Liver (tissue), 9 donors: ENCODE data around the gene PAK1. TPM values are rescaled to one million over a fixed set of nuclear protein-coding genes. Genes with fewer than 3 reads are reported as not detected.

Source experiments
- DNase-seq: peaks from one replicate; pipeline ENCODE4 v3.0.0-alpha.2; 2017; ENCODE audit warnings: low spot score
- H3K27ac ChIP-seq, 2 donors: one replicate each; pipeline ENCODE4 v1.7.0; 2013; ENCODE audit warnings: inconsistent platforms in 2 of 2, low read length in 2 of 2, control low read depth in 1 of 2, low read depth in 1 of 2, mild to moderate bottlenecking in 1 of 2
- H3K27me3 ChIP-seq, 4 donors: one replicate each; pipeline versions ENCODE4 v1.6.1 to v1.7.0; 2013; ENCODE audit warnings: low read length in 3 of 4, inconsistent platforms in 1 of 4, mild to moderate bottlenecking in 1 of 4, moderate library complexity in 1 of 4; ENCODE audit not compliant: control insufficient read depth in 4 of 4, insufficient read depth in 4 of 4
- H3K36me3 ChIP-seq, 4 donors: one replicate each; pipeline versions ENCODE4 v1.6.1 to v1.7.0; 2013; ENCODE audit warnings: low read length in 3 of 4, mild to moderate bottlenecking in 3 of 4, low read depth in 1 of 4, moderate library complexity in 1 of 4; ENCODE audit not compliant: control insufficient read depth in 4 of 4, insufficient read depth in 3 of 4
- H3K4me1 ChIP-seq, 4 donors: one replicate each; pipeline versions ENCODE4 v1.6.1 to v1.7.0; 2013; ENCODE audit warnings: low read length in 3 of 4, mild to moderate bottlenecking in 3 of 4, moderate library complexity in 1 of 4; ENCODE audit not compliant: control insufficient read depth in 4 of 4, insufficient read depth in 4 of 4
- H3K4me3 ChIP-seq, 3 donors: one replicate each; pipeline versions ENCODE4 v1.6.1 to v1.7.0; 2013; ENCODE audit warnings: low read length in 3 of 3, control low read depth in 1 of 3, low read depth in 1 of 3, mild to moderate bottlenecking in 1 of 3
- H3K9ac ChIP-seq, 2 donors: one replicate each; pipeline ENCODE4 v1.7.0; 2013; ENCODE audit warnings: low read length in 2 of 2, mild to moderate bottlenecking in 2 of 2, moderate library complexity in 2 of 2, control low read depth in 1 of 2, low read depth in 1 of 2
- H3K9me3 ChIP-seq, 4 donors: one replicate each; pipeline versions ENCODE4 v1.6.1 to v1.7.0; 2013; ENCODE audit warnings: low read length in 3 of 4; ENCODE audit not compliant: control insufficient read depth in 4 of 4
- ATF3 ChIP-seq: IDR thresholded peaks from 2 replicates; pipeline ENCODE4 v1.6.1; 2016; ENCODE audit warnings: antibody characterized with exemption
- EGR1 ChIP-seq, 2 donors: IDR thresholded peaks; 2 replicates each; pipeline ENCODE4 v1.6.1; 2016 to 2018; ENCODE audit warnings: antibody characterized with exemption in 2 of 2, low read depth in 2 of 2
- FOXA1 ChIP-seq: IDR thresholded peaks from 2 replicates; pipeline ENCODE4 v1.6.1; 2016; ENCODE audit warnings: antibody characterized with exemption
- GABPA ChIP-seq, 2 donors: IDR thresholded peaks in 1 of 2; conservative IDR thresholded peaks in 1 of 2; 2 replicates each; pipeline ENCODE4 v1.6.1; 2016; ENCODE audit warnings: antibody characterized with exemption in 2 of 2, mild to moderate bottlenecking in 1 of 2, moderate library complexity in 1 of 2
- HNF4A ChIP-seq, 2 donors: conservative IDR thresholded peaks; 2 replicates each; pipeline ENCODE4 v1.6.1; 2016; ENCODE audit warnings: antibody characterized with exemption in 2 of 2, mild to moderate bottlenecking in 2 of 2
- HNF4G ChIP-seq: IDR thresholded peaks from 2 replicates; pipeline ENCODE4 v1.6.1; 2016; ENCODE audit warnings: antibody characterized with exemption
- JUND ChIP-seq, 2 donors: IDR thresholded peaks; 2 replicates each; pipeline ENCODE4 v1.6.1; 2016; ENCODE audit warnings: antibody characterized with exemption in 2 of 2
- MAX ChIP-seq: IDR thresholded peaks from 2 replicates; pipeline ENCODE4 v1.6.1; 2016; ENCODE audit warnings: antibody characterized with exemption
- NR2F2 ChIP-seq: IDR thresholded peaks from 2 replicates; pipeline ENCODE4 v1.6.1; 2016; ENCODE audit warnings: antibody characterized with exemption
- RAD21 ChIP-seq, 2 donors: IDR thresholded peaks; 2 replicates each; pipeline ENCODE4 v1.6.1; 2016; ENCODE audit warnings: antibody characterized with exemption in 2 of 2, mild to moderate bottlenecking in 2 of 2
- REST ChIP-seq: IDR thresholded peaks from 2 replicates; pipeline ENCODE4 v1.6.1; 2016; ENCODE audit warnings: antibody characterized with exemption, mild to moderate bottlenecking
- RXRA ChIP-seq, 2 donors: IDR thresholded peaks; 2 replicates each; pipeline ENCODE4 v1.6.1; 2017 to 2018; ENCODE audit warnings: antibody characterized with exemption in 2 of 2, mild to moderate bottlenecking in 1 of 2
- SP1 ChIP-seq: IDR thresholded peaks from 2 replicates; pipeline ENCODE4 v1.6.1; 2018; ENCODE audit warnings: antibody characterized with exemption, mild to moderate bottlenecking
- TAF1 ChIP-seq: conservative IDR thresholded peaks from 2 replicates; pipeline ENCODE4 v1.6.1; 2016; ENCODE audit warnings: antibody characterized with exemption, mild to moderate bottlenecking
- YY1 ChIP-seq: IDR thresholded peaks from 2 replicates; pipeline ENCODE4 v1.6.1; 2016; ENCODE audit warnings: antibody characterized with exemption, mild to moderate bottlenecking
- ZBTB33 ChIP-seq: IDR thresholded peaks from 2 replicates; pipeline ENCODE4 v1.6.1; 2016; ENCODE audit warnings: antibody characterized with exemption
- WGBS: extraction: QIAGEN DNeasy Blood & Tissue Kit; methylation state at CpG from one replicate; pipeline ENCODE4 v1.1.7; 2013; 5-methylcytosine and 5-hydroxymethylcytosine counted together
- polyA plus RNA-seq, 2 donors: library from polyadenylated mRNA; stranded (reverse) in 1 of 2; unstranded in 1 of 2; fragments of 200-250 nt in 1 of 2; fragments of >200 nt in 1 of 2; fragmentation: Nextera tagmentation in 1 of 2; extraction: Ambion mirVana in 1 of 2; gene quantifications; one replicate each; pipeline versions ENCODE4 v1.2.1 to v1.2.3, GENCODE V29; 2013 to 2015
- total RNA-seq, 2 donors: library from RNA; depleted of rRNA; stranded (reverse); fragments of >200 nt; gene quantifications; one replicate each; pipeline ENCODE4 v1.2.3, GENCODE V29; 2014
- TF ChIP-seq, protein P1 (sequence below): fragments of 150-350 bp; IDR thresholded peaks from 2 replicates; pipeline ENCODE4 v1.5.1; 2017; ENCODE audit warnings: improper control_type of control experiment, low read depth, low read length; ENCODE audit not compliant: missing input control
- donor health status: healthy.
- donor health status: healthy.
- donor health status: healthy.
- donor health status: healthy.
- donor health status: healthy.

The PAK1 gene
- total and polyA plus RNA-seq, 4 donors, result 3.6 to 24.9 (median 7.4) TPM

GRCh38 chr11:77515483-77515882 is 41.6 kb upstream of the PAK1 start:
- no peaks in the 10 kb centered on the region for H3K4me1 ChIP-seq
- H3K27ac ChIP-seq, result no peak overlapping the region
- no peaks in the 10 kb centered on the region for H3K36me3 ChIP-seq
- TF ChIP-seq RAD21 (IDR thresholded peaks at IDR 0.05) (no peak), ZBTB33 (no peak), REST (no peak), TAF1 (no peak), FOXA1 (no peak), RXRA (IDR thresholded peaks at IDR 0.05) (no peak), ATF3 (no peak), MAX (no peak)
- TF ChIP-seq, protein P1, sequence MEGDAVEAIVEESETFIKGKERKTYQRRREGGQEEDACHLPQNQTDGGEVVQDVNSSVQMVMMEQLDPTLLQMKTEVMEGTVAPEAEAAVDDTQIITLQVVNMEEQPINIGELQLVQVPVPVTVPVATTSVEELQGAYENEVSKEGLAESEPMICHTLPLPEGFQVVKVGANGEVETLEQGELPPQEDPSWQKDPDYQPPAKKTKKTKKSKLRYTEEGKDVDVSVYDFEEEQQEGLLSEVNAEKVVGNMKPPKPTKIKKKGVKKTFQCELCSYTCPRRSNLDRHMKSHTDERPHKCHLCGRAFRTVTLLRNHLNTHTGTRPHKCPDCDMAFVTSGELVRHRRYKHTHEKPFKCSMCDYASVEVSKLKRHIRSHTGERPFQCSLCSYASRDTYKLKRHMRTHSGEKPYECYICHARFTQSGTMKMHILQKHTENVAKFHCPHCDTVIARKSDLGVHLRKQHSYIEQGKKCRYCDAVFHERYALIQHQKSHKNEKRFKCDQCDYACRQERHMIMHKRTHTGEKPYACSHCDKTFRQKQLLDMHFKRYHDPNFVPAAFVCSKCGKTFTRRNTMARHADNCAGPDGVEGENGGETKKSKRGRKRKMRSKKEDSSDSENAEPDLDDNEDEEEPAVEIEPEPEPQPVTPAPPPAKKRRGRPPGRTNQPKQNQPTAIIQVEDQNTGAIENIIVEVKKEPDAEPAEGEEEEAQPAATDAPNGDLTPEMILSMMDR, result no peak
- H3K4me3 ChIP-seq, result no peak overlapping the region
- H3K27me3 ChIP-seq, result no peaks in the 10 kb centered on the region
- WGBS, result 76% methylated on average over 3 of the region's 3 CpGs
- DNase-seq, result no peak
- no peaks in the 10 kb centered on the region for H3K9me3 ChIP-seq
- no peak overlapping the region for H3K9ac ChIP-seq

- no peaks in the 10 kb centered on the region for H3K27me3 ChIP-seq
- DNase-seq, result no peak
- H3K27ac ChIP-seq, result no peak overlapping the region
- H3K9ac ChIP-seq, result no peak overlapping the region
- H3K4me3 ChIP-seq, result no peak overlapping the region
- H3K9me3 ChIP-seq, result no peaks in the 10 kb centered on the region
- no peaks in the 10 kb centered on the region for H3K36me3 ChIP-seq
- 86% methylated on average over 3 of the region's 3 CpGs for WGBS
- H3K4me1 ChIP-seq, result no peaks in the 10 kb centered on the region
- TF ChIP-seq RAD21 (IDR thresholded peaks at IDR 0.05) (no peak), SP1 (no peak), ATF3 (no peak), TAF1 (no peak), YY1 (no peak), RXRA (IDR thresholded peaks at IDR 0.05) (no peak), EGR1 (IDR thresholded peaks at IDR 0.05; ENCODE audit: low read depth in 2 of 2) (no peak), HNF4A (conservative IDR thresholded peaks at IDR 0.05) (no peak), FOXA1 (no peak), GABPA (IDR thresholded peaks at IDR 0.05 in 1 of 2, conservative IDR thresholded peaks at IDR 0.05 in 1 of 2) (no peak), JUND (IDR thresholded peaks at IDR 0.05) (no peak), REST (no peak), NR2F2 (no peak), HNF4G (no peak)
- TF ChIP-seq, protein P1, result no peak
Observed at GRCh38 chr11:77515063-77515462, 41.2 kb upstream of the PAK1 start.
